Breast epithelium (tissue), 4 donors: ENCODE measurements around the gene TUBA4A. TPM values are rescaled to one million over a fixed set of nuclear protein-coding genes. Genes with fewer than 3 reads are reported as not detected.
A peak's percentile ranks its signal among the peaks of the same experiment; 100 is the strongest.

Experiments used
- DNase-seq, 2 donors: peaks; one replicate each; pipeline ENCODE4 v3.0.0-alpha.2; 2019; ENCODE audit warnings: low spot score in 2 of 2
- H3K27ac ChIP-seq, 2 donors: fragments of 200-600 bp; sonication (generic) in 1 of 2; one replicate each; pipeline ENCODE4 v1.5.1; 2016 to 2019; ENCODE audit warnings: mild to moderate bottlenecking in 1 of 2
- H3K27me3 ChIP-seq, 2 donors: fragments of 200-600 bp; sonication (generic) in 1 of 2; one replicate each; pipeline versions ENCODE4 v1.5.1 to v1.6.0; 2017 to 2019; ENCODE audit warnings: control low read depth in 1 of 2, mild to moderate bottlenecking in 1 of 2
- H3K36me3 ChIP-seq: fragments of 200-600 bp; one replicate; pipeline ENCODE4 v1.5.1; 2019
- H3K4me1 ChIP-seq, 2 donors: fragments of 200-600 bp; sonication (generic); one replicate each; pipeline ENCODE4 v1.5.1; 2016 to 2019; ENCODE audit warnings: control low read depth in 1 of 2
- H3K4me3 ChIP-seq, 3 donors: fragments of 200-600 bp; sonication (generic); 1 replicate in 2 of 3; 2 replicates in 1 of 3; pipeline ENCODE4 v1.5.1; 2016 to 2019; ENCODE audit warnings: mild to moderate bottlenecking in 3 of 3, moderate library complexity in 2 of 3
- H3K9me3 ChIP-seq, 2 donors: fragments of 200-600 bp; sonication (generic) in 1 of 2; one replicate each; pipeline ENCODE4 v1.5.1; 2016 to 2019; ENCODE audit warnings: control low read depth in 1 of 2
- POLR2A ChIP-seq: fragments of 450-650 bp; IDR thresholded peaks from one replicate; pipeline ENCODE4 v1.6.1; 2016; ENCODE audit warnings: antibody characterized with exemption, mild to moderate bottlenecking, moderate library complexity
- POLR2AphosphoS5 ChIP-seq, 3 donors: sonication (generic); formaldehyde crosslinking; IDR thresholded peaks; one replicate each; pipeline ENCODE4 v1.6.1; 2017; ENCODE audit warnings: antibody characterized with exemption in 3 of 3
- intact Hi-C: fragments of 100-400 bp; cut with DNase I; formaldehyde crosslinking; loops from one replicate; pipeline ENCODE4 v1.15.1; 2023; ENCODE audit warnings: low total_unique reads
- total RNA-seq, 3 donors: library from RNA; depleted of rRNA; stranded (reverse); fragments of >200 nt; gene quantifications; one replicate each; pipeline ENCODE4 v1.1.0, GENCODE V29; 2016
- TF ChIP-seq, protein P1 (sequence below), 3 donors: fragments of 450-650 bp; IDR thresholded peaks; one replicate each; pipeline ENCODE4 v1.5.1; 2016 to 2017; ENCODE audit warnings: antibody characterized with exemption in 3 of 3, mild to moderate bottlenecking in 3 of 3, moderate library complexity in 3 of 3

TUBA4A gene
- total RNA-seq, 3 donors from 2014 or later: 5.4 to 73.3 (median 48.8) TPM

DNA sequence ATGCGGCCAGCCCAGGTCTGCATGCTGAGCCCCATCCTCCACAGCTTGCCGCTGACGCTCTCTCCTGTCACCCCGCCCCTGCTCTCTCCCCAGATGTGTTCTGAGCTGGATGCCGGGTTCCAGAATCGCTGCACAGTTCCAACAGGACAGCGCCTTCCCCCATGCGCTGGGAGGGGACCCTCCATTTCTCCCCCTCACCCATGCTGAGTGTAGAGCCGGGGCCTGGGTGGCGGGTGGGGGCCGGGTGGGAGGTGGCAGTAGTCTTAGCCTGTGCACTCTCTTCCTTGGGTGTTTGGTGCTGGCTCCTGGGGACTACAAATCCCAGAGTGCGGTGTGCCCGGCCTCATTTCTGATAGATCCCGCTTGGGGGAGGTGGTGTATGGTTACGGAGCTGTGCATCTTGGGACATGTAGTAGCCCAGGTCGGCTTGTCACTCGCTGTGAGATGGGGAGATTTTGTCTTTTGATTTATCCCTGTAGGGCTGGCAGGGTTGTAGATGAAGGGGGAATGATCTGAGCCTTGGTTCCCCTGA, 32.2 kb upstream of the TUBA4A start:
- H3K27me3 ChIP-seq: no peaks in the 10 kb centered on the region
- H3K36me3 ChIP-seq: no peaks in the 10 kb centered on the region
- H3K27ac ChIP-seq: peak overlapping the region; percentile 61 to 89
- intact Hi-C loops: no loop called here
- H3K4me3 ChIP-seq: peak overlapping the region in 1 of 3 donors; percentile 47
- no peaks in the 10 kb centered on the region for H3K9me3 ChIP-seq
- peak in 1 of 2 donors; percentile 64 for DNase-seq
- peaks cover 10 to 13% of the 10 kb centered on the region in 2 donors for H3K4me1 ChIP-seq
- no peak for TF ChIP-seq POLR2AphosphoS5 (IDR thresholded peaks at IDR 0.05)

DNA sequence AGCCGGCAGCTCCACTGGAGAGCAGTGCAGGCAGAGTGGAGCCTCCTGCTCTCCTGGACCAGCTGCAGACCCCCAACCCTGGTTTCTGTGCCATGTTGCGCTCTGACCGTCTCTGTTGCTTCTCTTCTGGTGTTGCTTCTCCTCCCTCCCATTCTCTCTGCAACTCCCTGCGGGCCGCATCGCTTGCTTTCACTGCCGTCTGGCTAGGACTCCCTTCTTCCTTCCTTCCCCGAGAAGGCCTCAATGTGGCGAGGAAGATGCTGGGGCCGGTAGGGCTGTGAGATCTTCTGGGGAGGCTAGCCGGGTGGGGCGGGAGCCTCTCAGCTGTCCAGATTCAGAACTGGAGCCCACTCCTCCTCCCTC, 31.6 kb upstream of the TUBA4A start:
- Histone ChIP-seq H3K4me1 (peaks cover 10 to 13% of the 10 kb centered on the region in 2 donors), H3K27ac (peak overlapping the region; percentile 61 to 89), H3K36me3 (no peaks in the 10 kb centered on the region), H3K9me3 (no peaks in the 10 kb centered on the region), H3K27me3 (no peaks in the 10 kb centered on the region), H3K4me3 (peak overlapping the region in 1 of 3 donors; percentile 47)
- TF ChIP-seq, protein P1, sequence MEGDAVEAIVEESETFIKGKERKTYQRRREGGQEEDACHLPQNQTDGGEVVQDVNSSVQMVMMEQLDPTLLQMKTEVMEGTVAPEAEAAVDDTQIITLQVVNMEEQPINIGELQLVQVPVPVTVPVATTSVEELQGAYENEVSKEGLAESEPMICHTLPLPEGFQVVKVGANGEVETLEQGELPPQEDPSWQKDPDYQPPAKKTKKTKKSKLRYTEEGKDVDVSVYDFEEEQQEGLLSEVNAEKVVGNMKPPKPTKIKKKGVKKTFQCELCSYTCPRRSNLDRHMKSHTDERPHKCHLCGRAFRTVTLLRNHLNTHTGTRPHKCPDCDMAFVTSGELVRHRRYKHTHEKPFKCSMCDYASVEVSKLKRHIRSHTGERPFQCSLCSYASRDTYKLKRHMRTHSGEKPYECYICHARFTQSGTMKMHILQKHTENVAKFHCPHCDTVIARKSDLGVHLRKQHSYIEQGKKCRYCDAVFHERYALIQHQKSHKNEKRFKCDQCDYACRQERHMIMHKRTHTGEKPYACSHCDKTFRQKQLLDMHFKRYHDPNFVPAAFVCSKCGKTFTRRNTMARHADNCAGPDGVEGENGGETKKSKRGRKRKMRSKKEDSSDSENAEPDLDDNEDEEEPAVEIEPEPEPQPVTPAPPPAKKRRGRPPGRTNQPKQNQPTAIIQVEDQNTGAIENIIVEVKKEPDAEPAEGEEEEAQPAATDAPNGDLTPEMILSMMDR (IDR thresholded peaks at IDR 0.05): no peak
- TF ChIP-seq POLR2A (no peak), POLR2AphosphoS5 (IDR thresholded peaks at IDR 0.05) (no peak)
- intact Hi-C loops: no loop called here
- no peak for DNase-seq

DNA sequence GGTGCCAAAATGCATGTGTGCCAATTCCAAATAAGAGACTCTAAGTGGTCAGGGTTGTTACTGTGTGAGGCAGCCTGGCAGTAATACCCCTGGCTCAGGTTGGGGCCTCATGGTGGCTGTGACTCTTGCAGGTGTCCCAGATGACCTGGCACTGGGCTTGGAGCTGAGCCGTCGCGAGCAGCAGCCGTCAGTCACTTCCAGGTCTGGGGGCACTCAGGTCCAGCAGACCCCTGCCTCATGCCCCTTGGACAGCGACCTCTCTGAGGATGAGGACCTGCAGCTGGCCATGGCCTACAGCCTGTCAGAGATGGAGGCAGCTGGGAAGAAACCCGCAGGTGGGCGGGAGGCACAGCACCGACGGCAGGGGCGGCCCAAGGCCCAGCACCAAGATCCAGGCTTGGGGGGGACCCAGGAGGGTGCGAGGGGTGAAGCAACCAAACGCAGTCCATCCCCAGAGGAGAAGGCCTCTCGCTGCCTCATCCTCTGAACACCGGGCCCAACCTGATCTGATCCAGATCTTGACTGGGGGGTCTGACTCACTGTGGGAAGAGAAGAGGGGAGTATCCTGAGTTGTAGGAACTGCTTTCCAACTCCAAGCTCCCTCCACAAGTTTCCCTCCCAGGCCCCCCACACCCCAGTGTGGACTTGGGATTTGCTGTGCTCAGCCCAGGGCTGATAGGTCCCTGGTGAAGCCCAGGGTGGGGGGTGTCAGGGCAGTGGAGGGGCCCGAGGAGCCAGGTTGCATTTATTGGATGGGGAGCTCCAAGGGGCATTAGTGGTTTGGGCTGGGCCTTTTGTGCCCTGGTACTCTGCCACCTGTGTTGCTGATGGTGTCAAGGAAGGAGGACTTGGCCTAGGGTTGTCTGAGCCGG, 31.0 kb upstream of the TUBA4A start:
- H3K27ac ChIP-seq: peak overlapping the region; percentile 61 to 89
- H3K4me3 ChIP-seq: no peak overlapping the region
- H3K27me3 ChIP-seq: no peaks in the 10 kb centered on the region
- DNase-seq: peak in 1 of 2 donors; percentile 56
- intact Hi-C loops: no loop called here
- no peaks in the 10 kb centered on the region for H3K9me3 ChIP-seq
- H3K4me1 ChIP-seq: peaks cover 14 to 17% of the 10 kb centered on the region in 2 donors
- TF ChIP-seq POLR2A (no peak), POLR2AphosphoS5 (IDR thresholded peaks at IDR 0.05) (no peak)
- TF ChIP-seq, protein P1 (IDR thresholded peaks at IDR 0.05): no peak
- no peaks in the 10 kb centered on the region for H3K36me3 ChIP-seq

DNA sequence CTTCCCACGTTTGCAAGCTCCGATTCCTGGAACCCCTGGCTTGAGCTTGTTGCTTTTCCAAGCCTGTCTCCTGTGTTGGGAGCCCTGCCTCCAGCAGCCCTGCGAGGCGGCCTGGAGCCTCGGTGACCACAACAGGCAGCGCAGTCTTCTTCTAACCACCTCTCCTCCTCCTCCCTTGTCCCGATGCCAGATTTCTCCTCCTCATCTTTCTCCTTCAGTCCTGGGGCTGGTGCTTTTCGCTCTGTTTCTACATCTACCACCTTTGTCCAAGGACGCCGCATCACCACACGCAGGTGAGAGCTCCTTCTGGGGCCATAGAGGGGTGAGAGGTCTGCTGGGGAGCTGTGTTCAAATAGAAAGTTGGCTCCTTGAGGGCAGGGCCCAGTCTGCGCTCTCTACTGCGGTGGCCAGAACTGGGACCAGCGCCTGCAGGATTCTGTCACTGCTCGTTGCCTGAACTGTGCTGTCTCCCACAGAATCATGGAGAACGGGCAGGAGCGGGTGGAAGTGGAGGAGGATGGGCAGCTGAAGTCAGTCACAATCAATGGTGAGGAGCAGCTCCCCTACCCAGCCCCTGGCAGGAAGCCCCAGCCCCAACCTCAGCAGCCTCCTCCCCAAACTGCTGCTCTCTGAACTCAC, 29.3 kb upstream of the TUBA4A start:
- H3K27ac ChIP-seq: peak overlapping the region; percentile 34 to 40

DNA sequence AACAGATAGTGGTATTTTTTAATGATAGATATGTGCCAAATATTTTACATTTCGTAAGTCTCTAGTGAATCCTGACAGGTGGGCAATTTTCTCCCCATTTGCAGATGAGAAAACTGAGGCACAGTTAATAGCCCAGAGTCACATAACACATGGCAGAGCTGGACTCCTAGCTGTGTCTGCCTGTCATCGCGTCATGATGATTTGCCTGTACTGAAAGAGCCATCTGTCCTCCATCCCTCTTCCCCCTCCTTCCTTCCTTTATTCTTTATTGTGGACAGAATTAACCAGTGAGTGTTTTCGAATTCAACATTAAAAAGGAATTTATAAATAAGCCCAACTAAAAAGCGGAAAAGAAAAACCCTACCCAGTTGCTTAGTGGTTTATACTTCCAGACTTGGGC, 28.7 kb upstream of the TUBA4A start:
- Histone ChIP-seq H3K36me3 (no peaks in the 10 kb centered on the region), H3K27me3 (no peaks in the 10 kb centered on the region), H3K27ac (peak overlapping the region; percentile 34 to 36), H3K4me3 (no peak overlapping the region), H3K9me3 (no peaks in the 10 kb centered on the region), H3K4me1 (peaks cover 16 to 26% of the 10 kb centered on the region in 2 donors)
- intact Hi-C loops: no loop called here
- no peak for DNase-seq
- TF ChIP-seq, protein P1 (IDR thresholded peaks at IDR 0.05): no peak
- no peak for TF ChIP-seq POLR2A
- no peak for TF ChIP-seq POLR2AphosphoS5 (IDR thresholded peaks at IDR 0.05)

More for the DNA sequence above, 29.3 kb upstream of the TUBA4A start:
- H3K27me3 ChIP-seq: no peaks in the 10 kb centered on the region
- intact Hi-C loops: no loop called here
- H3K4me3 ChIP-seq: no peak overlapping the region
- no peaks in the 10 kb centered on the region for H3K36me3 ChIP-seq
- no peaks in the 10 kb centered on the region for H3K9me3 ChIP-seq
- TF ChIP-seq POLR2A (no peak), POLR2AphosphoS5 (IDR thresholded peaks at IDR 0.05) (no peak)
- TF ChIP-seq, protein P1 (IDR thresholded peaks at IDR 0.05): no peak
- H3K4me1 ChIP-seq: peaks cover 12 to 24% of the 10 kb centered on the region in 2 donors
- DNase-seq: no peak
